K562 (cell line): ENCODE data around the gene PCNX2. TPM values are rescaled to one million over a fixed set of nuclear protein-coding genes. Genes with fewer than 3 reads are reported as not detected.

Experiments
- CHCHD3 ChIP-seq: fragments of 250-450 bp; sonication (Bioruptor Pico); IDR thresholded peaks from 2 replicates; pipeline ENCODE4 v2.1.2; 2022; ENCODE audit warnings: mild to moderate bottlenecking
- EP300 ChIP-seq: IDR thresholded peaks from 2 replicates; pipeline ENCODE4 v1.6.1; 2012; ENCODE audit warnings: low read length, improper control_type of control experiment
- ESRRB ChIP-seq: fragments of 250-450 bp; sonication (Bioruptor Pico); IDR thresholded peaks from 2 replicates; pipeline ENCODE4 v1.5.0; 2020; ENCODE audit warnings: mild to moderate bottlenecking, moderate library complexity, borderline replicate concordance
- ZKSCAN3 ChIP-seq: fragments of 250-450 bp; sonication (Bioruptor Pico); IDR thresholded peaks from 2 replicates; pipeline ENCODE4 v1.4.0; 2020
- polyA plus RNA-seq, 8 experiments: library from polyadenylated mRNA; depleted of rRNA in 4 of 8; stranded (reverse) in 5 of 8; unstranded in 3 of 8; fragments of >200 nt; fragmentation: Nextera tagmentation in 2 of 8; fragmentation: Illumina TruSeq in 1 of 8; extraction: Ambion mirVana in 2 of 8; extraction: Trizol in 1 of 8; gene quantifications; 2 replicates each; pipeline versions ENCODE4 v1.2.1 to v1.2.3, GENCODE V29; 2011 to 2014; ENCODE audit warnings: inconsistent platforms in 1 of 8, missing spikeins in 1 of 8
- total RNA-seq, 7 experiments: library from RNA; depleted of rRNA in 6 of 7; stranded (reverse); fragments of >200 nt in 6 of 7; fragmentation: Illumina TruSeq in 2 of 7; extraction: Trizol in 2 of 7; gene quantifications; 2 replicates each; pipeline versions ENCODE4 v1.2.1 to v1.2.3, GENCODE V29; 2011 to 2021; ENCODE audit warnings: low replicate concordance in 1 of 7
- TF ChIP-seq, protein P1 (sequence below): fragments of 200-600 bp; sonication (generic); IDR thresholded peaks from one replicate; pipeline ENCODE4 v1.6.1; 2012; ENCODE audit warnings: mild to moderate bottlenecking, low read depth, low read length, inconsistent platforms
- TF ChIP-seq, protein P2 (sequence below): sonication (generic); formaldehyde crosslinking; IDR thresholded peaks from 2 replicates; pipeline ENCODE4 v1.8.0; 2023; ENCODE audit warnings: missing genetic modification reagents, mild to moderate bottlenecking, borderline replicate concordance
- TF ChIP-seq, protein P3 (sequence below): fragments of 450-650 bp; IDR thresholded peaks from 2 replicates; pipeline ENCODE4 v1.6.1; 2016; ENCODE audit warnings: mild to moderate bottlenecking

Gene PCNX2
- total and polyA plus RNA-seq, 9 of the 15 experiments (the other 6 are each of a cell fraction or from before 2014, with no cell fraction given): 0.07 to 0.33 TPM; not detected in 7

DNA sequence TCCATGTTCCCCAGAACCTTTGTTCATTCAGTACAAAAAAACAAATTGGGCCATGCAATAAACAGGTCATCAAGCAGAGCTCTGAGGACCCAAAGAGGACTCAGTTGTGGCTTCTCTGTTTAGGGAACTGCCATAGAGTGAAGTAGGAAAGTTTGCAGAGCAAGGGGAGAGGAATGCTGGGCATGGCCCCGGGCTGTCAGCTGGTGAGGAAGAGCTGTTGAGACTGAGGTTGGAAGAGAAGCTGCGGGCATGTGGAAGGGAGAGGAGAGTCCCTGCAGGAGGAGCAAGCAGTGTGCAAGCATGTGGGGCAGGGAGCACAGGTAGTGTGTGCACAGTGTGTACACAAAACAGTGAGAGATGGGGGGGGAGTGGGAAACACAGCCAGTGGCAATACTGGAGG, 273.3 kb downstream of the PCNX2 start (continued):
- TF ChIP-seq, protein P1, sequence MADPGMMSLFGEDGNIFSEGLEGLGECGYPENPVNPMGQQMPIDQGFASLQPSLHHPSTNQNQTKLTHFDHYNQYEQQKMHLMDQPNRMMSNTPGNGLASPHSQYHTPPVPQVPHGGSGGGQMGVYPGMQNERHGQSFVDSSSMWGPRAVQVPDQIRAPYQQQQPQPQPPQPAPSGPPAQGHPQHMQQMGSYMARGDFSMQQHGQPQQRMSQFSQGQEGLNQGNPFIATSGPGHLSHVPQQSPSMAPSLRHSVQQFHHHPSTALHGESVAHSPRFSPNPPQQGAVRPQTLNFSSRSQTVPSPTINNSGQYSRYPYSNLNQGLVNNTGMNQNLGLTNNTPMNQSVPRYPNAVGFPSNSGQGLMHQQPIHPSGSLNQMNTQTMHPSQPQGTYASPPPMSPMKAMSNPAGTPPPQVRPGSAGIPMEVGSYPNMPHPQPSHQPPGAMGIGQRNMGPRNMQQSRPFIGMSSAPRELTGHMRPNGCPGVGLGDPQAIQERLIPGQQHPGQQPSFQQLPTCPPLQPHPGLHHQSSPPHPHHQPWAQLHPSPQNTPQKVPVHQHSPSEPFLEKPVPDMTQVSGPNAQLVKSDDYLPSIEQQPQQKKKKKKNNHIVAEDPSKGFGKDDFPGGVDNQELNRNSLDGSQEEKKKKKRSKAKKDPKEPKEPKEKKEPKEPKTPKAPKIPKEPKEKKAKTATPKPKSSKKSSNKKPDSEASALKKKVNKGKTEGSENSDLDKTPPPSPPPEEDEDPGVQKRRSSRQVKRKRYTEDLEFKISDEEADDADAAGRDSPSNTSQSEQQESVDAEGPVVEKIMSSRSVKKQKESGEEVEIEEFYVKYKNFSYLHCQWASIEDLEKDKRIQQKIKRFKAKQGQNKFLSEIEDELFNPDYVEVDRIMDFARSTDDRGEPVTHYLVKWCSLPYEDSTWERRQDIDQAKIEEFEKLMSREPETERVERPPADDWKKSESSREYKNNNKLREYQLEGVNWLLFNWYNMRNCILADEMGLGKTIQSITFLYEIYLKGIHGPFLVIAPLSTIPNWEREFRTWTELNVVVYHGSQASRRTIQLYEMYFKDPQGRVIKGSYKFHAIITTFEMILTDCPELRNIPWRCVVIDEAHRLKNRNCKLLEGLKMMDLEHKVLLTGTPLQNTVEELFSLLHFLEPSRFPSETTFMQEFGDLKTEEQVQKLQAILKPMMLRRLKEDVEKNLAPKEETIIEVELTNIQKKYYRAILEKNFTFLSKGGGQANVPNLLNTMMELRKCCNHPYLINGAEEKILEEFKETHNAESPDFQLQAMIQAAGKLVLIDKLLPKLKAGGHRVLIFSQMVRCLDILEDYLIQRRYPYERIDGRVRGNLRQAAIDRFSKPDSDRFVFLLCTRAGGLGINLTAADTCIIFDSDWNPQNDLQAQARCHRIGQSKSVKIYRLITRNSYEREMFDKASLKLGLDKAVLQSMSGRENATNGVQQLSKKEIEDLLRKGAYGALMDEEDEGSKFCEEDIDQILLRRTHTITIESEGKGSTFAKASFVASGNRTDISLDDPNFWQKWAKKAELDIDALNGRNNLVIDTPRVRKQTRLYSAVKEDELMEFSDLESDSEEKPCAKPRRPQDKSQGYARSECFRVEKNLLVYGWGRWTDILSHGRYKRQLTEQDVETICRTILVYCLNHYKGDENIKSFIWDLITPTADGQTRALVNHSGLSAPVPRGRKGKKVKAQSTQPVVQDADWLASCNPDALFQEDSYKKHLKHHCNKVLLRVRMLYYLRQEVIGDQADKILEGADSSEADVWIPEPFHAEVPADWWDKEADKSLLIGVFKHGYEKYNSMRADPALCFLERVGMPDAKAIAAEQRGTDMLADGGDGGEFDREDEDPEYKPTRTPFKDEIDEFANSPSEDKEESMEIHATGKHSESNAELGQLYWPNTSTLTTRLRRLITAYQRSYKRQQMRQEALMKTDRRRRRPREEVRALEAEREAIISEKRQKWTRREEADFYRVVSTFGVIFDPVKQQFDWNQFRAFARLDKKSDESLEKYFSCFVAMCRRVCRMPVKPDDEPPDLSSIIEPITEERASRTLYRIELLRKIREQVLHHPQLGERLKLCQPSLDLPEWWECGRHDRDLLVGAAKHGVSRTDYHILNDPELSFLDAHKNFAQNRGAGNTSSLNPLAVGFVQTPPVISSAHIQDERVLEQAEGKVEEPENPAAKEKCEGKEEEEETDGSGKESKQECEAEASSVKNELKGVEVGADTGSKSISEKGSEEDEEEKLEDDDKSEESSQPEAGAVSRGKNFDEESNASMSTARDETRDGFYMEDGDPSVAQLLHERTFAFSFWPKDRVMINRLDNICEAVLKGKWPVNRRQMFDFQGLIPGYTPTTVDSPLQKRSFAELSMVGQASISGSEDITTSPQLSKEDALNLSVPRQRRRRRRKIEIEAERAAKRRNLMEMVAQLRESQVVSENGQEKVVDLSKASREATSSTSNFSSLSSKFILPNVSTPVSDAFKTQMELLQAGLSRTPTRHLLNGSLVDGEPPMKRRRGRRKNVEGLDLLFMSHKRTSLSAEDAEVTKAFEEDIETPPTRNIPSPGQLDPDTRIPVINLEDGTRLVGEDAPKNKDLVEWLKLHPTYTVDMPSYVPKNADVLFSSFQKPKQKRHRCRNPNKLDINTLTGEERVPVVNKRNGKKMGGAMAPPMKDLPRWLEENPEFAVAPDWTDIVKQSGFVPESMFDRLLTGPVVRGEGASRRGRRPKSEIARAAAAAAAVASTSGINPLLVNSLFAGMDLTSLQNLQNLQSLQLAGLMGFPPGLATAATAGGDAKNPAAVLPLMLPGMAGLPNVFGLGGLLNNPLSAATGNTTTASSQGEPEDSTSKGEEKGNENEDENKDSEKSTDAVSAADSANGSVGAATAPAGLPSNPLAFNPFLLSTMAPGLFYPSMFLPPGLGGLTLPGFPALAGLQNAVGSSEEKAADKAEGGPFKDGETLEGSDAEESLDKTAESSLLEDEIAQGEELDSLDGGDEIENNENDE: no peak
- TF ChIP-seq EP300 (no peak), ESRRB (no peak), CHCHD3 (CRISPR knock-in tag) (no peak), ZKSCAN3 (CRISPR knock-in tag) (no peak)
- TF ChIP-seq, protein P2, sequence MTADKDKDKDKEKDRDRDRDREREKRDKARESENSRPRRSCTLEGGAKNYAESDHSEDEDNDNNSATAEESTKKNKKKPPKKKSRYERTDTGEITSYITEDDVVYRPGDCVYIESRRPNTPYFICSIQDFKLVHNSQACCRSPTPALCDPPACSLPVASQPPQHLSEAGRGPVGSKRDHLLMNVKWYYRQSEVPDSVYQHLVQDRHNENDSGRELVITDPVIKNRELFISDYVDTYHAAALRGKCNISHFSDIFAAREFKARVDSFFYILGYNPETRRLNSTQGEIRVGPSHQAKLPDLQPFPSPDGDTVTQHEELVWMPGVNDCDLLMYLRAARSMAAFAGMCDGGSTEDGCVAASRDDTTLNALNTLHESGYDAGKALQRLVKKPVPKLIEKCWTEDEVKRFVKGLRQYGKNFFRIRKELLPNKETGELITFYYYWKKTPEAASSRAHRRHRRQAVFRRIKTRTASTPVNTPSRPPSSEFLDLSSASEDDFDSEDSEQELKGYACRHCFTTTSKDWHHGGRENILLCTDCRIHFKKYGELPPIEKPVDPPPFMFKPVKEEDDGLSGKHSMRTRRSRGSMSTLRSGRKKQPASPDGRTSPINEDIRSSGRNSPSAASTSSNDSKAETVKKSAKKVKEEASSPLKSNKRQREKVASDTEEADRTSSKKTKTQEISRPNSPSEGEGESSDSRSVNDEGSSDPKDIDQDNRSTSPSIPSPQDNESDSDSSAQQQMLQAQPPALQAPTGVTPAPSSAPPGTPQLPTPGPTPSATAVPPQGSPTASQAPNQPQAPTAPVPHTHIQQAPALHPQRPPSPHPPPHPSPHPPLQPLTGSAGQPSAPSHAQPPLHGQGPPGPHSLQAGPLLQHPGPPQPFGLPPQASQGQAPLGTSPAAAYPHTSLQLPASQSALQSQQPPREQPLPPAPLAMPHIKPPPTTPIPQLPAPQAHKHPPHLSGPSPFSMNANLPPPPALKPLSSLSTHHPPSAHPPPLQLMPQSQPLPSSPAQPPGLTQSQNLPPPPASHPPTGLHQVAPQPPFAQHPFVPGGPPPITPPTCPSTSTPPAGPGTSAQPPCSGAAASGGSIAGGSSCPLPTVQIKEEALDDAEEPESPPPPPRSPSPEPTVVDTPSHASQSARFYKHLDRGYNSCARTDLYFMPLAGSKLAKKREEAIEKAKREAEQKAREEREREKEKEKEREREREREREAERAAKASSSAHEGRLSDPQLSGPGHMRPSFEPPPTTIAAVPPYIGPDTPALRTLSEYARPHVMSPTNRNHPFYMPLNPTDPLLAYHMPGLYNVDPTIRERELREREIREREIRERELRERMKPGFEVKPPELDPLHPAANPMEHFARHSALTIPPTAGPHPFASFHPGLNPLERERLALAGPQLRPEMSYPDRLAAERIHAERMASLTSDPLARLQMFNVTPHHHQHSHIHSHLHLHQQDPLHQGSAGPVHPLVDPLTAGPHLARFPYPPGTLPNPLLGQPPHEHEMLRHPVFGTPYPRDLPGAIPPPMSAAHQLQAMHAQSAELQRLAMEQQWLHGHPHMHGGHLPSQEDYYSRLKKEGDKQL (CRISPR knock-in tag): no peak
- TF ChIP-seq, protein P3, sequence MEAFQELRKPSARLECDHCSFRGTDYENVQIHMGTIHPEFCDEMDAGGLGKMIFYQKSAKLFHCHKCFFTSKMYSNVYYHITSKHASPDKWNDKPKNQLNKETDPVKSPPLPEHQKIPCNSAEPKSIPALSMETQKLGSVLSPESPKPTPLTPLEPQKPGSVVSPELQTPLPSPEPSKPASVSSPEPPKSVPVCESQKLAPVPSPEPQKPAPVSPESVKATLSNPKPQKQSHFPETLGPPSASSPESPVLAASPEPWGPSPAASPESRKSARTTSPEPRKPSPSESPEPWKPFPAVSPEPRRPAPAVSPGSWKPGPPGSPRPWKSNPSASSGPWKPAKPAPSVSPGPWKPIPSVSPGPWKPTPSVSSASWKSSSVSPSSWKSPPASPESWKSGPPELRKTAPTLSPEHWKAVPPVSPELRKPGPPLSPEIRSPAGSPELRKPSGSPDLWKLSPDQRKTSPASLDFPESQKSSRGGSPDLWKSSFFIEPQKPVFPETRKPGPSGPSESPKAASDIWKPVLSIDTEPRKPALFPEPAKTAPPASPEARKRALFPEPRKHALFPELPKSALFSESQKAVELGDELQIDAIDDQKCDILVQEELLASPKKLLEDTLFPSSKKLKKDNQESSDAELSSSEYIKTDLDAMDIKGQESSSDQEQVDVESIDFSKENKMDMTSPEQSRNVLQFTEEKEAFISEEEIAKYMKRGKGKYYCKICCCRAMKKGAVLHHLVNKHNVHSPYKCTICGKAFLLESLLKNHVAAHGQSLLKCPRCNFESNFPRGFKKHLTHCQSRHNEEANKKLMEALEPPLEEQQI: no peak
